Mucosa of descending colon (tissue), 3 donors: ENCODE data around the gene SART3. TPM values are rescaled to one million over a fixed set of nuclear protein-coding genes. Genes with fewer than 3 reads are reported as not detected.

Experiments used
- ATAC-seq: fragments of 200-7000 bp; cut with Tn5 transposase; one replicate; pipeline ENCODE4 v1.9.1; 2020; ENCODE audit warnings: mild to moderate bottlenecking, moderate library complexity
- DNase-seq, 3 donors: peaks; one replicate each; pipeline ENCODE4 v3.0.0-alpha.2; 2020
- H3K36me3 ChIP-seq: fragments of 200-600 bp; one replicate; pipeline ENCODE4 v1.8.0; 2021; ENCODE audit warnings: low read depth, mild to moderate bottlenecking
- H3K4me1 ChIP-seq: fragments of 200-600 bp; one replicate; pipeline ENCODE4 v1.8.0; 2021; ENCODE audit warnings: low read depth, mild to moderate bottlenecking
- H3K4me3 ChIP-seq: fragments of 200-600 bp; one replicate; pipeline ENCODE4 v1.8.0; 2021; ENCODE audit warnings: mild to moderate bottlenecking
- H3K9me3 ChIP-seq: fragments of 200-600 bp; one replicate; pipeline ENCODE4 v1.8.0; 2021; ENCODE audit warnings: mild to moderate bottlenecking
- intact Hi-C, 2 donors: fragments of 100-400 bp; cut with DNase I in 1 of 2; cut with micrococcal nuclease in 1 of 2; formaldehyde crosslinking; loops; one replicate each; pipeline versions ENCODE4 v1.11.0 to v1.11.1; 2022; cut with DNase I, micrococcal nuclease
- total RNA-seq, 3 donors: library from RNA; stranded (reverse); fragmentation: NEBNext Ultra II Directional in 2 of 3; extraction: Animal tissue kit (Norgen Biotek cat#: 25700) in 2 of 3; gene quantifications; one replicate each; pipeline versions ENCODE4 v1.2.1 to v1.2.4, GENCODE V29; 2021 to 2023
- TF ChIP-seq, protein P1 (sequence below): fragments of 200-600 bp; IDR thresholded peaks from one replicate; pipeline ENCODE4 v1.8.0; 2022; ENCODE audit warnings: antibody characterized with exemption, mild to moderate bottlenecking
- donor health status: DM: no; HTN: no; CAD: no; lungs with moderate emphysema.
- donor health status: DM: no; HTN: no; CAD: no.
- donor health status: DM: no; HTN: yes; CAD: no.

SART3 gene
- total RNA-seq, 3 donors from 2014 or later, result 42.0 to 47.7 (median 47.6) TPM

DNA sequence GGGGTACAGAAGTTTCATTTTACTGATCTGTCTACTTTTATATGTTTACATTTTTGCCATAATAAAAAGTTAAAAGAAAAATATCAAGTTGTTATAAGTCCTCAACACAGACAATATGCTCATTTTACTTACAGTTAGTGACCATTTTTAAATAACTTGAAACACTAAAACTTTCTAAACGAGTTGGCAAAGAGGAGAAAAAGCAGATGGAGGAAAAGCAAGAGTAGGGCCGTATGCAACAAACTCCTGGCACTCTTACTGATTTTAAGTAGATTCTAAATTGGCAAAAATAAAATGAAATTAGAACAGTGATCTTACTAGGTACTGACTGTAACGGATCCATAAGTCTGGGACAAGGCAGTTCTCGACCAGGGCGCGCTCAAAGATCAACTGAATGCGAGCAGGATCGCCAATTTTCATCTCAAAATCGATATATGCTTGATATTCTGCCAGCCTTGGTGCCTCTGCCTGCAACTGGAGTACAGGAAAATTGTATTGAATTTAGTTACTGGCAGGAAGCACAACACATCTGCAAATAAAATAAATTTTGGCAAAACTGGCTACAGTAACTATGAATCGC lies 22.3 kb downstream of the SART3 start:
- intact Hi-C loops, result no loop called here
- no peak for DNase-seq
- ATAC-seq, result no peak
- TF ChIP-seq, protein P1, sequence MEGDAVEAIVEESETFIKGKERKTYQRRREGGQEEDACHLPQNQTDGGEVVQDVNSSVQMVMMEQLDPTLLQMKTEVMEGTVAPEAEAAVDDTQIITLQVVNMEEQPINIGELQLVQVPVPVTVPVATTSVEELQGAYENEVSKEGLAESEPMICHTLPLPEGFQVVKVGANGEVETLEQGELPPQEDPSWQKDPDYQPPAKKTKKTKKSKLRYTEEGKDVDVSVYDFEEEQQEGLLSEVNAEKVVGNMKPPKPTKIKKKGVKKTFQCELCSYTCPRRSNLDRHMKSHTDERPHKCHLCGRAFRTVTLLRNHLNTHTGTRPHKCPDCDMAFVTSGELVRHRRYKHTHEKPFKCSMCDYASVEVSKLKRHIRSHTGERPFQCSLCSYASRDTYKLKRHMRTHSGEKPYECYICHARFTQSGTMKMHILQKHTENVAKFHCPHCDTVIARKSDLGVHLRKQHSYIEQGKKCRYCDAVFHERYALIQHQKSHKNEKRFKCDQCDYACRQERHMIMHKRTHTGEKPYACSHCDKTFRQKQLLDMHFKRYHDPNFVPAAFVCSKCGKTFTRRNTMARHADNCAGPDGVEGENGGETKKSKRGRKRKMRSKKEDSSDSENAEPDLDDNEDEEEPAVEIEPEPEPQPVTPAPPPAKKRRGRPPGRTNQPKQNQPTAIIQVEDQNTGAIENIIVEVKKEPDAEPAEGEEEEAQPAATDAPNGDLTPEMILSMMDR, result no peak
- H3K9me3 ChIP-seq, result no peaks in the 10 kb centered on the region
- H3K36me3 ChIP-seq, result no peaks in the 10 kb centered on the region
- no peak overlapping the region for H3K4me3 ChIP-seq
- no peaks in the 10 kb centered on the region for H3K4me1 ChIP-seq

DNA sequence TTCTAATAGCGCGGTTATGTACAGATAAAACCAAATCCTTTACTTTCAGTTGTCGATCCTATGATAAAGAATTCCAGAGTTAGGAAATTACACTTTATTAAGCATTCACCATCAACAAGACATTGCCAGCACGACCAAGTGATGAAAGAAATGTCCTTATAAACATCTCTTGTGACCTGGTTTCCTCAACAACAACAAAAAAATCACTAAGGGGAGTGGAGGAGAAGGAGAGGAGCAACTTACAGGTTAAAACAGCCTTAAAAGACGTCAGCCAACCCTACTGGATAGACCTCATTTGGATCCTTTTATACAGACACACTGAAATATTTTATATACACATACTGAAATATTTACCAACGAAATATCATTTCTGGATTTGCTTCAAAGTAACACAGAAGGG lies 22.8 kb downstream of the SART3 start:
- Histone ChIP-seq H3K9me3 (no peaks in the 10 kb centered on the region), H3K36me3 (peaks cover 2% of the 10 kb centered on the region), H3K4me1 (no peaks in the 10 kb centered on the region), H3K4me3 (no peak overlapping the region)
- TF ChIP-seq, protein P1, result no peak
- no peak for DNase-seq
- no peak for ATAC-seq
- intact Hi-C loops, result no loop called here

DNA sequence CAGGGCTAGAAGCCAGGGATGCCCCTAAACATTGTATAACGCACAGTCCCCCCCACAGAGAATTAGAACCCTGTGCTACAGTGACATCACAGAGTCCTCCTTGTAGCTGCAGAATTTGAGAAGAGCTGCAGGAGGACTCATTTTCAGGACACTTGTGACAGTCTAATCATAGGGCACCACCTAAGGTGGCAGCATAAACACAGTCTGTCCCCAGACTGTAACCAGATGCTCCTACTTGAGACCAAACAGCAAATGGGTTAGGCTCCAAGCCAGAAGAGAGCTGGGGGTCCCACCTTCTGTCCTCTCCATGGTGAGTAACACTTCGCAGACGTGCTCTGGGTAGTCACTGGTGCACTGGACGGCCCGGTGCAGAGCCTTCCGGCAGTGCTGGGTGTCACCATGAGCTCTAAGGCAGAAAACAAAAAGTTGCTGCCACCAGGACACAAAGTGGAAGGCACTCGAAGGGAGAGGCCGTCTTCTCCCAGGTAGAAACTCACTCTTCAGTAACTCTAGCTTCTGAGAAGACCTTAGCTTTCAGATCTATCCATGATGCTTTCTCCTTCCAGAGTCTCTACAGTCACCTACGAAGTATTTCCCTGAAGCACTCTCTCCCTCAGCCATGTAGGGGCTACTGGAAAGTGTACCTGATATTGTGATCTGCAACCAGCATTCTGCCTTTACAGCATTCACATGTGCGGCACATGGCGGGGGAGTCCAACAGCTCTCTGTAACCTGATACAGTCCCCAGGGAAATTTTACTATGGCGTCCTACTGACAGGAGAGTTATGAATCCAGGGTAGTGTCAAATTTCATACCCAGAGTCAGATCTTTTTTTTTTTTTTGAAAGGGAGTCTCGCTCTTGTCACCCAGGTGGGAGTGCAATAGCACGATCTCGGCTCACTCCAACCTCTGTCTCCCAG lies 28.8 kb downstream of the SART3 start:
- no peak overlapping the region for H3K4me3 ChIP-seq
- DNase-seq (no peak), ATAC-seq (no peak)
- TF ChIP-seq, protein P1, result no peak
- no peaks in the 10 kb centered on the region for H3K9me3 ChIP-seq
- H3K4me1 ChIP-seq, result no peaks in the 10 kb centered on the region
- peaks cover 21% of the 10 kb centered on the region for H3K36me3 ChIP-seq
- intact Hi-C loops, result no loop called here

DNA sequence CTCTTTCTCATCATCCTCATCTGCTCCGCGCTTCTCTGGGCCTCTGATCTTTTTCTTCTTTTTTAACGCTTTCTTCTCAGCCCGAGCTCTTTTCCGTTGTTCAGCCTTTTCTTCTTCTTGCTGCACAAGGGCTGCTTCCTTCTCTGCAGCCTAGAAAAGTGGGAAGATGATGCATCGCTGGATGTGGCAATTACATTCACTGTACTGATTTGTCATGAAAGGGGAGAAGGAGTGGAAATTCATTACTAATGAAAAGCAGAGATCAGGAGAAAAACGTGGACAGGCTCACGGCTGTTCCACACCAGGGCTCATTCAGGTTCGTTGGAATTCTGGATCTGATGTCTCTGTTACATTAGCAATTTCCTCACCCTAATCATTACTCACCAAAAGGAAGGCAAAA lies 30.8 kb downstream of the SART3 start:
- DNase-seq, result no peak
- Histone ChIP-seq H3K9me3 (no peaks in the 10 kb centered on the region), H3K36me3 (peaks cover 27% of the 10 kb centered on the region), H3K4me3 (no peak overlapping the region), H3K4me1 (no peaks in the 10 kb centered on the region)
- no peak for ATAC-seq
- intact Hi-C loops, result no loop called here
- TF ChIP-seq, protein P1, result no peak

- intact Hi-C loops, result no loop called here
- H3K36me3 ChIP-seq, result peaks cover 29% of the 10 kb centered on the region
- no peak overlapping the region for H3K4me3 ChIP-seq
- H3K9me3 ChIP-seq, result no peaks in the 10 kb centered on the region
- ATAC-seq (no peak), DNase-seq (no peak)
- H3K4me1 ChIP-seq, result no peaks in the 10 kb centered on the region
- TF ChIP-seq, protein P1, result no peak
Observed at GRCh38 chr12:108527166-108527496, 33.8 kb downstream of the SART3 start.
